IMR-90 (cell line): Measurements from ENCODE around the gene PDCD6IP.

Experiments
- CEBPB ChIP-seq: IDR thresholded peaks from 2 replicates; pipeline ENCODE4 v1.6.1; 2012; ENCODE audit warnings: low read depth, low read length, improper control_type of control experiment
- CHD1 ChIP-seq: IDR thresholded peaks from 2 replicates; pipeline ENCODE4 v1.6.1; 2012; ENCODE audit warnings: low read depth, low read length, improper control_type of control experiment
- ELK1 ChIP-seq: fragments of 150-350 bp; IDR thresholded peaks from 2 replicates; pipeline ENCODE4 v1.6.1; 2016; ENCODE audit warnings: low read depth, mild to moderate bottlenecking, low read length, moderate library complexity, borderline replicate concordance
- MXI1 ChIP-seq: IDR thresholded peaks from 2 replicates; pipeline ENCODE4 v1.6.1; 2012; ENCODE audit warnings: low read depth, mild to moderate bottlenecking, low read length, moderate library complexity, borderline replicate concordance
- NFE2L2 ChIP-seq: fragments of 150-350 bp; IDR thresholded peaks from 2 replicates; pipeline ENCODE4 v1.6.1; 2016; ENCODE audit warnings: low read depth, mild to moderate bottlenecking, low read length
- POLR2A ChIP-seq: IDR thresholded peaks from 2 replicates; pipeline ENCODE4 v1.6.1; 2012; ENCODE audit warnings: mild to moderate bottlenecking, low read depth, low read length
- RAD21 ChIP-seq: IDR thresholded peaks from 2 replicates; pipeline ENCODE4 v1.6.1; 2012; ENCODE audit warnings: low read length, improper control_type of control experiment
- RCOR1 ChIP-seq: IDR thresholded peaks from 2 replicates; pipeline ENCODE4 v1.6.1; 2012; ENCODE audit warnings: mild to moderate bottlenecking, low read length, improper control_type of control experiment; ENCODE audit not compliant: insufficient replicate concordance
- SMC3 ChIP-seq: fragments of 150-350 bp; IDR thresholded peaks from 2 replicates; pipeline ENCODE4 v1.6.1; 2016; ENCODE audit warnings: low read depth, mild to moderate bottlenecking, antibody characterized with exemption, low read length, moderate library complexity
- TF ChIP-seq, protein P1 (sequence below): conservative IDR thresholded peaks from 2 replicates; pipeline ENCODE4 v1.5.1; 2012; ENCODE audit warnings: mild to moderate bottlenecking, low read depth, low read length, improper control_type of control experiment
- TF ChIP-seq, protein P2 (sequence below): fragments of 150-350 bp; IDR thresholded peaks from 2 replicates; pipeline ENCODE4 v1.6.1; 2017; ENCODE audit warnings: mild to moderate bottlenecking, antibody characterized with exemption, low read length, low read depth

GRCh38 chr3:33831053-33831452 is 32.6 kb downstream of the PDCD6IP start:
- TF ChIP-seq, protein P1, sequence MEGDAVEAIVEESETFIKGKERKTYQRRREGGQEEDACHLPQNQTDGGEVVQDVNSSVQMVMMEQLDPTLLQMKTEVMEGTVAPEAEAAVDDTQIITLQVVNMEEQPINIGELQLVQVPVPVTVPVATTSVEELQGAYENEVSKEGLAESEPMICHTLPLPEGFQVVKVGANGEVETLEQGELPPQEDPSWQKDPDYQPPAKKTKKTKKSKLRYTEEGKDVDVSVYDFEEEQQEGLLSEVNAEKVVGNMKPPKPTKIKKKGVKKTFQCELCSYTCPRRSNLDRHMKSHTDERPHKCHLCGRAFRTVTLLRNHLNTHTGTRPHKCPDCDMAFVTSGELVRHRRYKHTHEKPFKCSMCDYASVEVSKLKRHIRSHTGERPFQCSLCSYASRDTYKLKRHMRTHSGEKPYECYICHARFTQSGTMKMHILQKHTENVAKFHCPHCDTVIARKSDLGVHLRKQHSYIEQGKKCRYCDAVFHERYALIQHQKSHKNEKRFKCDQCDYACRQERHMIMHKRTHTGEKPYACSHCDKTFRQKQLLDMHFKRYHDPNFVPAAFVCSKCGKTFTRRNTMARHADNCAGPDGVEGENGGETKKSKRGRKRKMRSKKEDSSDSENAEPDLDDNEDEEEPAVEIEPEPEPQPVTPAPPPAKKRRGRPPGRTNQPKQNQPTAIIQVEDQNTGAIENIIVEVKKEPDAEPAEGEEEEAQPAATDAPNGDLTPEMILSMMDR, result no peak
- TF ChIP-seq POLR2A (no peak), CHD1 (no peak), MXI1 (no peak), ELK1 (no peak), SMC3 (no peak), RCOR1 (no peak), RAD21 (no peak), CEBPB (peak; percentile 64), NFE2L2 (no peak)
- TF ChIP-seq, protein P2, sequence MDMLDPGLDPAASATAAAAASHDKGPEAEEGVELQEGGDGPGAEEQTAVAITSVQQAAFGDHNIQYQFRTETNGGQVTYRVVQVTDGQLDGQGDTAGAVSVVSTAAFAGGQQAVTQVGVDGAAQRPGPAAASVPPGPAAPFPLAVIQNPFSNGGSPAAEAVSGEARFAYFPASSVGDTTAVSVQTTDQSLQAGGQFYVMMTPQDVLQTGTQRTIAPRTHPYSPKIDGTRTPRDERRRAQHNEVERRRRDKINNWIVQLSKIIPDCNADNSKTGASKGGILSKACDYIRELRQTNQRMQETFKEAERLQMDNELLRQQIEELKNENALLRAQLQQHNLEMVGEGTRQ, result no peak
